ENCODE data around the gene MRTFB.

- TF ChIP-seq POLR2A (IDR thresholded peaks at IDR 0.05) (no peak), CTCF (IDR thresholded peaks at IDR 0.05) (no peak)
Measured at GRCh38 chr16:14043278-14043677, 27.8 kb upstream of the MRTFB start.
